ENCODE data around the gene LAPTM5. TPM values are rescaled to one million over a fixed set of nuclear protein-coding genes. Genes with fewer than 3 reads are reported as not detected.
"Not testable (repeated sequence)": the region's sequence is repeated elsewhere in the genome, so short reads cannot be mapped to it uniquely, and the experiment has no call there.

Gene LAPTM5
- total RNA-seq, 1 experiment from 2014 or later = 1.9 TPM

DNA sequence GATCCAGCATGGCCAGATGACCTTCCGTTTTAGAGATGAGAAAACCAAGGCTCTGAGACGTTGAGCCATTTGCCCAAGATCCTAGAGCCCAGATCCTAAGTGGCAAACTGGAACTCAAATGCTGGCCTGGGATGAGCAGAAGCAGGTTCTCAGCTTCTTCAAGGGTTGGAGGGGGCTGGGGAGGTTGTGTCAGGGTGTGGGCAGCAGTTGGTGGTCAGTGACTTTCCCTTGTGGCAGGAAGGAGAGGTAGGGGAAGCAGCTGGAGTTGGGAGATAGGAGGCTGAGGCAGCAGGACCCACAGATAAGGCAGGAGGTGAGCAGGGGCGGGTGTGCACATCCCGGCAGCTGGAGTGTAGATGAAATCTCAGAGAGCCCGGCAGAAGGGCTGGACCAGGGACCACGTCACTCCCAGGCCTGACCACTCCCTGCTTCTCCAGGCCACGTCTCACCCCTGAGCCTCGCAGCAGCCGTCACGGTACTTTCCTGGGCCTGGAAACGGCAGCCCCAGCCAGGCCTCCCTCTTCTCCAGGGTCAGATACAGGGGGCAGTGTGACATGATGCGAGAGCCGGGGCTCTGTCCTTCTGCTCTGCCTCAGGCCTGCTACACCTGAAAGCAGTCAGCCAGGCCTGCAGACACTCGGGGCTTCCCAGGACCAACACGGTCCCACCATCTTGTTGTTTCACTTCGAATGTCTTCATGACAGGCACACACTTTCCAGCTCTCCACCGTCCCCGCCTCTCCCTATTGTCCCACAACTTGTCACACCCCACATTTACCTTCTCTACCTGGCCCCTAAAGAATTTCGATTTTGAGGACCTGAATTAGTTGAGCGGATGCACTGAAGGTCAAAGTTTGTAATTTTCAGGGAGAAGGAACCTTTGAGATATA lies 11.5 kb upstream of the LAPTM5 start:
- CTCF ChIA-PET = interaction anchor here (0.5 to 0.6 kb wide), 2 partner anchors 41 to 163 kb away, joined by 4 to 5 read pairs; no protein-coding TSS in a partner anchor
- Histone ChIP-seq H3K27ac (ENCODE audit: low read length) (no peak overlapping the region), H3K4me1 (ENCODE audit: control insufficient read depth, insufficient read depth, low read length) (no peaks in the 10 kb centered on the region), H3K4me3 (ENCODE audit: low read depth in 2 of 2, low read length in 2 of 2) (no peak overlapping the region), H3K9me3 (ENCODE audit: control insufficient read depth, insufficient read depth, low read depth, low read length) (no peaks in the 10 kb centered on the region), H3K36me3 (ENCODE audit: control insufficient read depth, insufficient read depth, low read length) (no peaks in the 10 kb centered on the region), H3K27me3 (ENCODE audit: control insufficient read depth, insufficient read depth, low read length) (no peaks in the 10 kb centered on the region)
- BruUV-seq (replicated peaks) = no TSS peak
- DNase-seq (ENCODE audit: low read depth, low spot score) (no peak), ATAC-seq (no peak)
- POLR2A ChIA-PET = interaction anchor here (0.6 kb wide), 1 partner anchor 159 kb away, joined by 3 read pairs; no protein-coding TSS in a partner anchor
- TF ChIP-seq POLR2AphosphoS5 (IDR thresholded peaks at IDR 0.05; ENCODE audit: low read depth, low read length) = no peak
- no peak for TF ChIP-seq TCF7L2 (IDR thresholded peaks at IDR 0.05; ENCODE audit: low read depth, low read length)
- TF ChIP-seq SIN3A (IDR thresholded peaks at IDR 0.05; ENCODE audit: borderline replicate concordance, insufficient read depth, low read depth, low read length) = no peak
- TF ChIP-seq, protein P1, sequence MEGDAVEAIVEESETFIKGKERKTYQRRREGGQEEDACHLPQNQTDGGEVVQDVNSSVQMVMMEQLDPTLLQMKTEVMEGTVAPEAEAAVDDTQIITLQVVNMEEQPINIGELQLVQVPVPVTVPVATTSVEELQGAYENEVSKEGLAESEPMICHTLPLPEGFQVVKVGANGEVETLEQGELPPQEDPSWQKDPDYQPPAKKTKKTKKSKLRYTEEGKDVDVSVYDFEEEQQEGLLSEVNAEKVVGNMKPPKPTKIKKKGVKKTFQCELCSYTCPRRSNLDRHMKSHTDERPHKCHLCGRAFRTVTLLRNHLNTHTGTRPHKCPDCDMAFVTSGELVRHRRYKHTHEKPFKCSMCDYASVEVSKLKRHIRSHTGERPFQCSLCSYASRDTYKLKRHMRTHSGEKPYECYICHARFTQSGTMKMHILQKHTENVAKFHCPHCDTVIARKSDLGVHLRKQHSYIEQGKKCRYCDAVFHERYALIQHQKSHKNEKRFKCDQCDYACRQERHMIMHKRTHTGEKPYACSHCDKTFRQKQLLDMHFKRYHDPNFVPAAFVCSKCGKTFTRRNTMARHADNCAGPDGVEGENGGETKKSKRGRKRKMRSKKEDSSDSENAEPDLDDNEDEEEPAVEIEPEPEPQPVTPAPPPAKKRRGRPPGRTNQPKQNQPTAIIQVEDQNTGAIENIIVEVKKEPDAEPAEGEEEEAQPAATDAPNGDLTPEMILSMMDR (IDR thresholded peaks at IDR 0.05) = no peak
- TF ChIP-seq, protein P2, sequence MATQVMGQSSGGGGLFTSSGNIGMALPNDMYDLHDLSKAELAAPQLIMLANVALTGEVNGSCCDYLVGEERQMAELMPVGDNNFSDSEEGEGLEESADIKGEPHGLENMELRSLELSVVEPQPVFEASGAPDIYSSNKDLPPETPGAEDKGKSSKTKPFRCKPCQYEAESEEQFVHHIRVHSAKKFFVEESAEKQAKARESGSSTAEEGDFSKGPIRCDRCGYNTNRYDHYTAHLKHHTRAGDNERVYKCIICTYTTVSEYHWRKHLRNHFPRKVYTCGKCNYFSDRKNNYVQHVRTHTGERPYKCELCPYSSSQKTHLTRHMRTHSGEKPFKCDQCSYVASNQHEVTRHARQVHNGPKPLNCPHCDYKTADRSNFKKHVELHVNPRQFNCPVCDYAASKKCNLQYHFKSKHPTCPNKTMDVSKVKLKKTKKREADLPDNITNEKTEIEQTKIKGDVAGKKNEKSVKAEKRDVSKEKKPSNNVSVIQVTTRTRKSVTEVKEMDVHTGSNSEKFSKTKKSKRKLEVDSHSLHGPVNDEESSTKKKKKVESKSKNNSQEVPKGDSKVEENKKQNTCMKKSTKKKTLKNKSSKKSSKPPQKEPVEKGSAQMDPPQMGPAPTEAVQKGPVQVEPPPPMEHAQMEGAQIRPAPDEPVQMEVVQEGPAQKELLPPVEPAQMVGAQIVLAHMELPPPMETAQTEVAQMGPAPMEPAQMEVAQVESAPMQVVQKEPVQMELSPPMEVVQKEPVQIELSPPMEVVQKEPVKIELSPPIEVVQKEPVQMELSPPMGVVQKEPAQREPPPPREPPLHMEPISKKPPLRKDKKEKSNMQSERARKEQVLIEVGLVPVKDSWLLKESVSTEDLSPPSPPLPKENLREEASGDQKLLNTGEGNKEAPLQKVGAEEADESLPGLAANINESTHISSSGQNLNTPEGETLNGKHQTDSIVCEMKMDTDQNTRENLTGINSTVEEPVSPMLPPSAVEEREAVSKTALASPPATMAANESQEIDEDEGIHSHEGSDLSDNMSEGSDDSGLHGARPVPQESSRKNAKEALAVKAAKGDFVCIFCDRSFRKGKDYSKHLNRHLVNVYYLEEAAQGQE (IDR thresholded peaks at IDR 0.05; ENCODE audit: insufficient read depth in 1 of 2, low read depth in 2 of 2, low read length in 1 of 2) = no peak
- in situ Hi-C loops (cut with HindIII; ENCODE audit: low pct_unique_long_range_greater_than_20kb, low sequenced_read_pairs) (no loop called here), intact Hi-C loops (cut with micrococcal nuclease; ENCODE audit: unreplicated experiment) (no loop called here)

DNA sequence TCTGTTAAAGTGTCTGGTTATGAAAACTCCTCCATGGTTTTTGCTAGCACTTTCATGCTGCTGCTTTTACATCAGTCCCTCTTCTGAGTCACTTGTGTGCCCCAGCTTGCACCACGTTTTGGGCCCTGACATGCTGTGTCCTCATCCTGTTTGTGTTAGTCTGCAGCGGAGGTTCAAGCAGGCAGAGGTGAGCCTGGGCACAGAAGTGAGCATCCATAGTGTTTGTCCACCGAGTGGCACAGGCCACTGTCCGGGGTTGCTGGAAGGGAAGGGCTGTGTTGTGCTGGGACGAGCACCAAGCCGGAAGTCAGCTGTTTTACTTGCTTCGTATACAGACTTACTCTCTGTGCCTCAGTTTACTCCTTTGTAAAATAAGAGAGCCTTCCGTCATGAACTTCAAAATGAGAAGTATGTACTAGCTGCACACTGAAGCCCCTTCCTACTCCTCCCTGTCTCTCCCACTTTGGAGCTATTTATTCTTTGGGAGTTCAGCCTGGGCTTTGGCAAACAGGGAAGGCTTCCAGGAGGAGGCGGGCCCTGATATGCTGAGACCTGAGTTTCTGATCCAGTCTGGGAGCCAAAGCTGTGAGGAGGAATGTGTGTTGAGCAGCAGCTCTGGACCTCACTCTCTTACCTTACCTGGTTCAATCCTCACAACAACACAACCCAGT lies 10.7 kb upstream of the LAPTM5 start:
- ATAC-seq = no peak
- in situ Hi-C loops (cut with HindIII; ENCODE audit: low pct_unique_long_range_greater_than_20kb, low sequenced_read_pairs) = no loop called here
- Histone ChIP-seq H3K4me1 (ENCODE audit: control insufficient read depth, insufficient read depth, low read length) (0 out of 2 replicates have a peak, but pooled peaks cover 2% of the 10 kb centered on the region), H3K9me3 (ENCODE audit: control insufficient read depth, insufficient read depth, low read depth, low read length) (no peaks in the 10 kb centered on the region), H3K36me3 (ENCODE audit: control insufficient read depth, insufficient read depth, low read length) (no peaks in the 10 kb centered on the region), H3K27me3 (ENCODE audit: control insufficient read depth, insufficient read depth, low read length) (no peaks in the 10 kb centered on the region), H3K27ac (ENCODE audit: low read length) (no peak overlapping the region), H3K4me3 (ENCODE audit: low read depth in 2 of 2, low read length in 2 of 2) (no peak overlapping the region)
- no peak for DNase-seq (ENCODE audit: low read depth, low spot score)
- ChIA-PET POLR2A (no interaction called here), CTCF (interaction anchor here (0.5 kb wide), 2 partner anchors 11 to 164 kb away, joined by 5 to 7 read pairs; no protein-coding TSS in a partner anchor)
- TF ChIP-seq TCF7L2 (IDR thresholded peaks at IDR 0.05; ENCODE audit: low read depth, low read length) = no peak
- TF ChIP-seq, protein P1 (IDR thresholded peaks at IDR 0.05) = no peak
- no peak for TF ChIP-seq POLR2AphosphoS5 (IDR thresholded peaks at IDR 0.05; ENCODE audit: low read depth, low read length)
- BruUV-seq (replicated peaks) = no TSS peak
- intact Hi-C loops (cut with micrococcal nuclease; ENCODE audit: unreplicated experiment) = no loop called here

DNA sequence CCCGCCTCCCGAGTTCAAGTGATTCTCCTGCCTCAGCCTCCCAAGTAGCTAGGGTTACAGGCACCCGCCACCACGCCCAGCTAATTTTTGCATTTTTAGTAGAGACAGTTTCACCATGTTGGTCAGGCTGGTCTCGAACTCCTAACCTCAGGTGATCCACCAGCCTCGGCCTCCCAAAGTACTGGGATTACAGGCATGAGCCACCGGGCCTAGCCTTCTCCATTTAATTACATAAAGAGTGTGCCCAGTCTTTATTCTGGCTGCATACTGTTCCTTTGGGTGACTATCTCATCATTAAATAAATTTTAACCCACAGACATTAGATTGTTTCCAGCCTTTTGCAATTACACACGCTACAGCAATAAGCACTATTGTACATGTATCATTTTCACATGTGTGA lies 9.4 kb upstream of the LAPTM5 start:
- CTCF ChIA-PET; BruUV-seq (replicated peaks); POLR2A ChIA-PET; DNase-seq (ENCODE audit: low read depth, low spot score); H3K27ac ChIP-seq (ENCODE audit: low read length); intact Hi-C loops (cut with micrococcal nuclease; ENCODE audit: unreplicated experiment); ATAC-seq; H3K27me3 ChIP-seq (ENCODE audit: control insufficient read depth, insufficient read depth, low read length); H3K9me3 ChIP-seq (ENCODE audit: control insufficient read depth, insufficient read depth, low read depth, low read length); H3K4me3 ChIP-seq (ENCODE audit: low read depth in 2 of 2, low read length in 2 of 2); H3K4me1 ChIP-seq (ENCODE audit: control insufficient read depth, insufficient read depth, low read length); in situ Hi-C loops (cut with HindIII; ENCODE audit: low pct_unique_long_range_greater_than_20kb, low sequenced_read_pairs); H3K36me3 ChIP-seq (ENCODE audit: control insufficient read depth, insufficient read depth, low read length): not testable (repeated sequence)
